NOMO-1 (cell line): Measurements from ENCODE around the gene PEX14.

ENCODE experiments used
- DNase-seq, 2 experiments: peaks; one replicate each; lab custom pipeline; 2025; ENCODE audit not compliant: unreplicated experiment in 2 of 2; lab: John Stamatoyannopoulos, UW

Gene PEX14

DNA sequence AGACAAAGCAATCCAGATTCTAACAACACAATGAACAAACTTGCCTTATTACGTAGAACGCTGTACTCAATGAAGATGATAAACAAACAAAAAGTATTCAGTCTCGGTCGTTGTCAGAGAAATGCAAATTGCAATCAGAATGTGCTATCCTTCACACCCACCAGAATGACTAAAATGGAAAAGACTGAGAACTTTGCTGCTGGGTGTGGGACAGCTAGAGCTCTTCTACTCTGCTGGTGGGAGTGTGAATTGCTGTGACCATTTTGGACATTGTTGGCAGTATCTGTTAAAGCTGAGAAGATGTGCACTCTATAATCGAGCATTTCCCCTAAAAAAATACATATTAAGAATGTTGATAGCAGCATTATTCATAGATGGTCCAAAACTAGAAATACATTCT is 111.4 kb downstream of the PEX14 start:
- DNase-seq: no peak

DNA sequence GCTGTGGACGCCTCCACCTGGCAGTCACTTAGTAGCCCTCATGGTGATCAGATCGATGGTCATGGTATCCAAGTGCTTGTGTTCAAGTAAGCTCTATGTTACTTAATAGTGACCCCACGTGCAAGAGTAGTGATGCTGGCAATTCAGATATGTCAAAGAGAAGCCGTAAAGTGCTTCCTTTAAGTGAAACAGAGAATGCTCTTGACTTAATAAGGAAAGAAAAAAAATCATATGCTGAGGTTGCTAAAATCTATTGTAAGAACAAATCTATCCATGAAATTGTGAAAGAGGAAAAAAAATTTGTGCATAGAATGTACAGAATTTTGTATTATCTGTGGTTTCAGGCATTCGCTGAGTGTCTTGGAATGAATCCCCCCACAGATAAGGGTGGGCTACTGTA is 113.9 kb downstream of the PEX14 start:
- no peak for DNase-seq

DNA sequence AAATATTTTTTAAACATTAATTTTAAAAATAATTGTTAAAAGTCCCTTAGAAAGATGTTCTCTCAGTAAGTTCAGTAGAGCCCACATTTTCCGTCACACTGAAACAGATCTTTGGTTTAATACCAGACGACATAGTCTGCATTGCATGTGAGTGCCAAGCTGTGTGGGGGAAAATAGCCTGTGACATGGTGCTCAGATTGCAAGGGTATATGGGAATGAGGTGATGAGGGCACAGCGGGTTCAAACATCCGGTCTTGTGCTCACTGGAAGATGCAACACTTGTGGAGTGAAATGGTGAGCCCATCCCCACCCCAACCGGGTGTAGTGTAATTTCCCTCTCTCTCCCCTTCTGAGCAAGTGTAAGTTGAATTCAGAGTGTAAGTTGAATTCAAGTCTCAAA is 114.3 kb downstream of the PEX14 start:
- no peak for DNase-seq

DNA sequence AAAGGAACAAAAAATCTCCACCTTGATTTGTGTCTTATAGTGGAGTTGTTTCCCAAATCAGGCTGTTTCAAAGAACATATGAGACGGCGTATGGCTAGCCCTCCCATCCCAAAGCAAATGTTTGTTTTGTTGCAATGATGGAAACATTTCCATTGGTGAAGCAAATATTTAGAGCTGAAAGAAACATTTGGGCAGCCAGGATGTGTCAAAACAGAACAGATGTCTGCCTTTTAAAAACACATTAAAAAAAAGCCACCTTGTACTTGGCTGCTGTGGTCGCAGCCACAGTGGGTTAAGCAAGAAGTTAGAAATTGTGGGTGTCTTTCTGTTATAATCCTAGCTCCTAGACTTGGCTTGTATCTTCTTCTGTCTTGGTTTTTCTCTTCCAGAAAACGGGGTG is 116.3 kb downstream of the PEX14 start:
- DNase-seq: no peak

DNA sequence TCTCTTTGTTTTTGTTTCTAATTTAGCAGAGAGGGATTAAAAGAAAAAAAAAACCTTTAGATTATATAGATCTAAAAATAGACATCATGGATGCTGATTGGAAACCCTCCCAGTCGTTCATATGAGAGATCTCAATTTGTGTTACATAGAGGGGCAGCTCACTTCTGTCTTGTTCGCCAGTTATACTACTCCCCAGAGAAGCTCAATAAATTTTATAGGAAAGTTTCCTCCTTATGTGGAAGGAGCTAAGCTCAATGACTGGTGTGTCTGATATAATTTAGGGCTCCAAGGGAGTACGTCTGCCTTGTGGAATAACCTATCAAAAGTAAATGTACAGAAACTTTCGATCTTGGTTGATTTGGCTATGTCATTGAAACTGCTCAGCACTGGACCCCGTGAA is 117.6 kb downstream of the PEX14 start:
- DNase-seq: no peak

- DNase-seq: no peak
Measured at GRCh38 chr1:10593750-10594149, 119.0 kb downstream of the PEX14 start.

- no peak for DNase-seq
Measured at GRCh38 chr1:10594595-10595223, 120.0 kb downstream of the PEX14 start.

DNA sequence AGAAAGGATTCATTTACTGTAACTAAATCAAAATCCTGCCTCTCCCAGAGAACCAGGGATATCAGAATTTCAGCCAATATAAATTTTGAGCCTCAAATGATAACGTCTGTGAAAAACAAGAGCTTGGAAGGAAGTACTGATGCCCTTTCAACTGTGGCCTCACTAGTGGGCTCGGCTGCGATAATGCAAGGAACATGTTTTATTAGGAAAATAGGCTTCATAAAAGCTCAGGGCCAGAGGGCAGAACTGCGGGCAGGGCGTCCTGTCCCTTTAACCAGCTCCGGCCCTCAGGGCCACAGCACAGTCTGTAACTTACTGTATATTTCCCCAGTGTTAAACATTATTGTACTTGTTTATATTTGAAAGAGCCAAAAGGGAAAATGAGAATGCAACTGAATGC is 122.0 kb downstream of the PEX14 start:
- DNase-seq: no peak

DNA sequence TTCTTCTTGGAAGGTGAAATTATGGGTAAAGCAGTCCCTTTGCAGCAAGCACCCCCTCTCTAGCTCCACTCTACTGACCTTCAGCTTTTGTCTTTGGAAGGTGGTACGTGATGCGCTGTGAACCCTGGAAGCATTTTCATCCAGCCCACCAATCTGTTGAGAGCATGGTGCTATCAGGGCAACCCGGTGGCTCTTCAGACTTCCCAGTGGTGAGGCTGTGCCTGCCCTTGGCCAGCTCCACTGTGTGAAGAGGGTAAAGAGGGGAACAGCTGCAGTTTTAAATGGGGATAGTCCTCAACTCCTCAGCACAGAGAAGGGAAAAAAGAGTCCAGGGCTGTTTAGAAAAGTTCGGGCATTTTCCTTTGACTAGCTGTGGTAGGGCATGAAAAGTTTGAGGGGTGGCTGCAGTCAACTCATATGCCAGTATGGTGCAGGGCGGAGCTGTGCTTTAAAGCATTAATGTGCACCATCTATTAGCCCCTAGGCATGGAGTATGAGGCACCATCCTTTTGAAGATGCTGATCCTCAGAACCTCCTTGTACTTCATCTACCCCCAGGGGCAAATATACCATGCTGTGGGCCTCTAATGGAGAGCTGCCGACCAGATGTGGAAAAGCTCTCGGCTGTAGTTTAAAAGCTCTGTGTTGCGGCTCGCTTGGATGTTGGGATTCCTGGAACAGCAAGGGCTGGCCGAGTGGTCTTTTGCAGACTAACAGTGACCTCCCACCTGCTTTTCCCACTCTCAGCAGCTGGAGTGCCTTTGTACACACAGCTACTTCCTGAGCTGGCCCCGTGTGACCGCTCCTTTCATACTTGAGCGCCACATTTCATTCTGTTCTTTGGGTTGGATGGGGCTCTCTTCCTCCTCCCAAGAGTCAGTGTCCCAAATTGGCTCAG is 123.0 kb downstream of the PEX14 start:
- DNase-seq: no peak

GRCh38 chr1:10598389-10598702 is 123.6 kb downstream of the PEX14 start:
- no peak for DNase-seq

DNA sequence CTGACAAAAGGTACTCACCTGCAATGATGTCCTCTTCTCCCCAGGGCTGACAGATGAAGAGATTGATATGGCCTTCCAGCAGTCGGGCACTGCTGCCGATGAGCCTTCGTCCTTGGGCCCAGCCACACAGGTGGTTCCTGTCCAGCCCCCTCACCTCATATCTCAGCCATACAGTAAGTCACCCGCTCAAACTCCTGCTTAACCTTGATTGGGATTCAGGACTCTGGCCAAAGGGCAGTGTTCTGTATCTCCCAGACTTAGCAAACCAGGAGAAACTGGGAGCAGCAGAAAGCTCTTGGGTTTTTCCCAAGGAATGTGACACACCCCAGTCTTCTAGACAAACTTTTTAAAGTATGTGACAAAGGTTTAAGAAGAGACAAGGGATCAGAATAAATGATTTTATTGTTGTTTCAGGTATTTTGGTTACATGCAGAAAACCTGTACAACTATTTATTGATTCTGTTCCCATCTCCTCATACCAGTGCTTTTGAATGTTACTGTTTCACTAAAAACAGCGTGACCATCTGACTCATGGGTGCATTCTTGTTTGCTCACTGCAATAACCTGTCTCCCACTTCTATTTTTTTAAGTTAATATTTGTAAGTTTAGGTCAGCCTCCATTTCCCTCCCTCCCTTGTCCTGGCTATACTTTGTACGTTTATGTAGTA is 124.6 kb downstream of the PEX14 start:
- no peak for DNase-seq

- no peak for DNase-seq
Measured at GRCh38 chr1:10601342-10602070, 126.8 kb downstream of the PEX14 start.

GRCh38 chr1:10602936-10603335 is 128.2 kb downstream of the PEX14 start:
- no peak for DNase-seq

DNA sequence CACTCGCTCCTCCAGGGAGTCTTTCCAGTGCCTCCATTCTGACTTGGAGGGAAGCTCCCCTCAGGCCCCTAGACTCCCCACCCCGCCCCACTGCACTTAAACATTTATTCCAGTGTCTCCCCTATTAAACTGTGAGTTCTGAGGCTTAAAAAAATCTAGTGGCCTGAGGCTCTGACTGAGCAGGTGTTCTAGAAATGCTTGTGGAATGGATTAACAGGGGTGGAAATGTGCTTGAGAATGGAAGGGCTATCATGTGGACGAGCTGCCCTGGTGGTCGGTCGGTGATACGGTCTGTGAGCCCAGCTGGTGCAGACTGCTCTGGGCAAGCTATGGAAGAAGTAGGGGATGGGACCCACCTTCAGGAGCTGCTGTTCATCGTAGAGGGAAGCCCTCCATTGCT is 130.2 kb downstream of the PEX14 start:
- no peak for DNase-seq

DNA sequence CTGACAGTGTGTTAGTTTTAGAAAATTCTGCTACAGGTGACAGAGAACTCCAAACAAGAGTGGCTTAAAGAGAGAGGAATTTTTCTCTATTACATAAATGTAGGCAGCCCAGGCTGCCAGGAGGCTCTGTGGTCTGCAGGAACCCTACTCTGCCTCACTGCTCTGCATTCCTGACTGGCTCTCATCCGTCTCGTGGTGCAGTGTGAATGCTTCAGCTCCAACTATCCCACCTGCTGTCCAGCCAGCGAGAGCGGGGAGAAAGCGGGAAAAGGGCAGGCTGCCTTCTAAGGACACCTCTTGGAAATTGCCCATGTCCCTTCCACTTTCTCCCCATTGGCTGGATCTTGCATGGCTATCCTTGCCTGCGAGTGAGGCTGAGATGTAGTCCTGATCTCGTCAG is 131.3 kb downstream of the PEX14 start:
- no peak for DNase-seq

GRCh38 chr1:10607228-10607627 is 132.5 kb downstream of the PEX14 start:
- no peak for DNase-seq

DNA sequence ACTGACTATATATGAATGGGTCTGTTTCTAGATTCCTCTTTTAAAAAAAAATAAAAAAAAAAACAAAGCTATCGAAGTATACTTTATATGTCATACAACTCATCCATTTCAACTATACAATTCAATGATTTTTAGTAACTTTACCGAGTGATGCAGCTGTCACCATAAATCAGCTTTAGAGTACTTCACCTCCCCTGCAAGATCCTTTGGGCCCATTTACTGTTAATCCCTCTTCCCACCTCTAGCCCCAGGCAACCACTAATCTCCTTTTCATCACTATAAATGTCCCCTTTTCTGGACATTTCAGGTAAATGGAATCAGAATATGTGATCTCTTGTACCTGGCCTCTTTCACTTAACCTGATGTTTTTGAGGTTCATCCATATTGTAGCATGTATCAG is 133.9 kb downstream of the PEX14 start:
- no peak for DNase-seq

DNA sequence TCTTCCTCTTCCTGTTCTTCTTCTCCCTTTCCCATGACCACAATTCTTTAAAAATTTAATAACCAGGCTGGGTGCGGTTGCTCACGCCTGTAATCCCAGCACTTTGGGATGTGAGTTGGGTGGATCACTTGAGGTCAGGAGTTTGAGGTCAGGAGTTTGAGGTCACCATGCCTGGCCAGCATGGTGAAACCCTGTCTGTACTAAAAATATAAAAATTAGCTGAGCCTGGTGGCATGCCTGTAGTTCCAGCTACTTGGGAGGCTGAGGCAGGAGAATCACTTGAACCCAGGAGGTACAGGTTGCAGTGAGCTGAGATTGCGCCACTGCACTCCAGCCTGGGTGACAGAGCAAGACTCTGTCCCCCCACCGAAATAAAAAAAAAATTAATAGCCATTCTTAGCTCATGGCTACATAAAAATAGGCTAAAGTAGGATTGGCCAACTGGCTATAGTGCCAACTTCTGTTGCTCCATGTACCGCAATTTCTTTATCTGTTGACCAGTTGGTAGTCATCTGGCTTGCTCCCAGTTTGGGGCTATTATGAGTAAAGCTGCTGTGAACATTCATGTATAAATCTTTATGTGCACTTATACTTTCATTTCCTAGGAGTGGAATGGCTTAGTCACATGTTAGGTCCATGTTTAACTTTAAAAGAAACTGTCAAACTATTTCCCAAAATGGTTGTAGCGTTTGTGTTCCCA is 136.3 kb downstream of the PEX14 start:
- no peak for DNase-seq

DNA sequence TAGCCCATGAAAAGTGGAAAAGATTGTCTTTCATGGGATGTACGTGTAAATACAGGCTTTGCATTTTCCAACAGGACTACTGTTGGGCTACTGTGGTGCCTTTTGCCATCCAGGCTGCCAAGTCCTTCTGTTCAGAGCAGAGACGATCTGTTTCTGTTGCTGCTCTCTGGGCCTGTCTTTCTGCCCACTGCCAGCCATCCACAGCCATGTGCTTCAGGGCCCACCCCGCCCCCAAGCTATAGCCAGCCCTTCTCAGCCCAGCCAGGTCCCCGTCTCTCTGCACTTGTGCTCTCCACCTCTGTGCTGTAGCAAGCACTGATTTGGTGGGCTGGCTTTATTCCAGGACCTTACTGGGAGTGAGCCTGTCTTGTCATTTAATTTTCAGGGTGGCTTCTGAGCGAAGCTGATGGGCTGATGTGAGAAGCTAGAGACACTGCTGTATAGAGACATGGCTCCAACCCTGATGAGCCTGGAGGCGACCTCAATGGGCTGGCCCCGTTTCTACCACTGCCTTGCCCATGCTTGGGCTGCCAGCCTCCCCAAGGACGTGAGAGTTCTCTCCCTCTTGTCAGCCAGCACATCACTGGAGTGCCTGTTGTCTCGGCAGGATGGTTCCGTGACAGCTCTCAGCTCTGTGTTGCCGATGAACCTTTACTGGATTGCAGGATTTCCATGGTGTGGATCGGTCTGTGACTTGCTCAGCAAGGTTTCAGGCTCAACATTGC is 137.8 kb downstream of the PEX14 start:
- DNase-seq: no peak

GRCh38 chr1:10613340-10613739 is 138.6 kb downstream of the PEX14 start:
- no peak for DNase-seq
